GM12874 (cell line): ENCODE results near the gene SLIT3.

Source experiments
- CTCF ChIP-seq: IDR thresholded peaks from 2 replicates; pipeline ENCODE4 v1.5.1; 2011; ENCODE audit warnings: low read depth, mild to moderate bottlenecking, control low read depth, low read length, moderate library complexity; ENCODE audit not compliant: insufficient read depth

The SLIT3 gene

GRCh38 chr5:168979135-168979534 is 321.8 kb downstream of the SLIT3 start:
- no peak for TF ChIP-seq CTCF

GRCh38 chr5:168978500-168978899 is 322.4 kb downstream of the SLIT3 start:
- no peak for TF ChIP-seq CTCF

GRCh38 chr5:168978015-168978414 is 322.9 kb downstream of the SLIT3 start:
- TF ChIP-seq CTCF = no peak

GRCh38 chr5:168976311-168976970 is 324.5 kb downstream of the SLIT3 start:
- TF ChIP-seq CTCF = no peak

- no peak for TF ChIP-seq CTCF
These were observed 325.6 kb downstream of the SLIT3 start for GRCh38 chr5:168975331-168975730.

- TF ChIP-seq CTCF = no peak
These were observed 326.9 kb downstream of the SLIT3 start for GRCh38 chr5:168974082-168974481.

GRCh38 chr5:168972731-168973130 is 328.2 kb downstream of the SLIT3 start:
- no peak for TF ChIP-seq CTCF
